Inferior parietal cortex (tissue), 1 donor: ENCODE measurements around the gene PPP4C.

Experiments
- DNase-seq: peaks from one replicate; pipeline ENCODE4 v3.0.0-alpha.2; 2016; ENCODE audit errors: extremely low spot score

The PPP4C gene

DNA sequence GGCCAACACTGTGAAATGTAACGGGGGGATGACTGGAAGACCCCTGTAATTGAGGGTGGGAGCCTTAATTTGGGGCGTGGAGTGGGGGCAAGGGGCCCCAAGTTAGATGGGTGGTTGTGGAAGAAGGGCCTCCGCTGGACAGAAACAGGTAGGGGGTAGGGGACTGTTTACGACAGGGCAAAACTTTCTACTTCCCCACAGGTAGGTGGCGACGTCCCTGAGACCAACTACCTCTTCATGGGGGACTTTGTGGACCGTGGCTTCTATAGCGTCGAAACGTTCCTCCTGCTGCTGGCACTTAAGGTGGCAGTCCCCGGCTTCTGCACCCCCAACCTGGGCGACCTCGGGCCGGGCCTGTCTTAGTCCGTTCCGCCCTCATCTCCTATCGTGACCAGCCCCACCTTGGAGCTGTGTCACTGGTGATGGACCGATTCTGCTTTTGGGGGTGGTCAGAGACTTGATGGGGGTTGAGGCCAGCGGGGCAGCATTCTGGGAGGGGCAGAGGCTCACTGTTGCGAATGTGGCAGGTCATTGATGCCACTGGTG lies 6.8 kb downstream of the PPP4C start:
- DNase-seq: no peak

- no peak for DNase-seq
Observed at GRCh38 chr16:30083216-30084055, 7.6 kb downstream of the PPP4C start.

DNA sequence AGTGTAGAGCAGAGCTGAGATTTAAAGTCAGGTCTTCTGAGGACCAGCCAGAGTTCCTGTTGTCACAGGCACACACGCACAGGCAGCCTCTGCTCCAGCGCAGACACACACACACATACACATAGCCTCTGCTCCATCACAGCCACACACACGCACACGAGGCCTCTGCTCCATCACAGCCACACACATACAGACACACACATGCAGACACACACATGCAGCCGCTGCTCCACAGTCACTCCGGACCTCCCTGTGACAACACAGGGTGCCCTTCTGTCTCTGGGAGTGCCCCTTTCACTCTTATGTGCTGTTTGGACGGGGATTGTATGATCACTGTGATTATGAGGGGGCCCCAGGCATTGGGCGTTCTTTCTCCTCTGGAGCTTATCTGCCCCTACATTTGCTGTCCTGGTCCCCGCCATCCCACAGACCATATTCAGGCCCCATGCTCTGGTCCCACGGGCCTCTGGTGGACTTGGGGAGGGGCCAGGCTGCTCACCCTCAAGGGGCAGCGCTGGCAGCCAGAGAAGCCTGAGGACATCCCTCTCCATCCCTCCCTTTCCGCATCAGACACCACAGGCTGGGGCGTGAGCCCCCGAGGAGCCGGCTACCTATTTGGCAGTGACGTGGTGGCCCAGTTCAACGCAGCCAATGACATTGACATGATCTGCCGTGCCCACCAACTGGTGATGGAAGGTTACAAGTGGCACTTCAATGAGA lies 8.5 kb downstream of the PPP4C start:
- DNase-seq: no peak

DNA sequence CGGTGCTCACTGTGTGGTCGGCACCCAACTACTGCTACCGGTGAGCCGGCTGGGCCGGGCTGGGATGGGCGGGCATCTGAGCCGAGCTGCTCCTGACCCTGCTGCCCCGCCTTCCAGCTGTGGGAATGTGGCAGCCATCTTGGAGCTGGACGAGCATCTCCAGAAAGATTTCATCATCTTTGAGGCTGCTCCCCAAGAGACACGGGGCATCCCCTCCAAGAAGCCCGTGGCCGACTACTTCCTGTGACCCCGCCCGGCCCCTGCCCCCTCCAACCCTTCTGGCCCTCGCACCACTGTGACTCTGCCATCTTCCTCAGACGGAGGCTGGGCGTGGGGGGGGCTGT lies 9.0 kb downstream of the PPP4C start:
- DNase-seq: no peak

- DNase-seq: no peak
Observed at GRCh38 chr16:30085247-30085646, 9.5 kb downstream of the PPP4C start.

DNA sequence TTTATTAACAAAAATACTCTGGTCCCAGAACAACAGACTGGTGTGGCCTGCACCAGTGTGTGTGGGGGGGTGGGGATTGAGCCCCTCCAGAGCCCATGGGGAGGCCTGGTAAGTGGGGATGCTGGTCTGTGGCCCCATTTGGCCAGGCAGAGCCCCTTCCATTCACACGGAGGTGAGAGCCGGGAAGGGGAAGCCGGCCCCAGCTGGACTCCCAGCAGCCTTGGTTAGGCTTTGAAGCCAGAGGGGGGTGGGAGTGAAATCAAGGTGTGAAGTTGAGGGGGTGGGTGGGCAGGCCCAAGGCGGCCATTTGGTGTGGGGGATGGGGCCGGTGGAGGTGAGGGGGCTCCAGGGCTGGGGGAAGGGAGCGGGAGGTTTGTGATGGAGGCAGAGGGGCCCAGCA lies 10.0 kb downstream of the PPP4C start:
- DNase-seq: no peak

DNA sequence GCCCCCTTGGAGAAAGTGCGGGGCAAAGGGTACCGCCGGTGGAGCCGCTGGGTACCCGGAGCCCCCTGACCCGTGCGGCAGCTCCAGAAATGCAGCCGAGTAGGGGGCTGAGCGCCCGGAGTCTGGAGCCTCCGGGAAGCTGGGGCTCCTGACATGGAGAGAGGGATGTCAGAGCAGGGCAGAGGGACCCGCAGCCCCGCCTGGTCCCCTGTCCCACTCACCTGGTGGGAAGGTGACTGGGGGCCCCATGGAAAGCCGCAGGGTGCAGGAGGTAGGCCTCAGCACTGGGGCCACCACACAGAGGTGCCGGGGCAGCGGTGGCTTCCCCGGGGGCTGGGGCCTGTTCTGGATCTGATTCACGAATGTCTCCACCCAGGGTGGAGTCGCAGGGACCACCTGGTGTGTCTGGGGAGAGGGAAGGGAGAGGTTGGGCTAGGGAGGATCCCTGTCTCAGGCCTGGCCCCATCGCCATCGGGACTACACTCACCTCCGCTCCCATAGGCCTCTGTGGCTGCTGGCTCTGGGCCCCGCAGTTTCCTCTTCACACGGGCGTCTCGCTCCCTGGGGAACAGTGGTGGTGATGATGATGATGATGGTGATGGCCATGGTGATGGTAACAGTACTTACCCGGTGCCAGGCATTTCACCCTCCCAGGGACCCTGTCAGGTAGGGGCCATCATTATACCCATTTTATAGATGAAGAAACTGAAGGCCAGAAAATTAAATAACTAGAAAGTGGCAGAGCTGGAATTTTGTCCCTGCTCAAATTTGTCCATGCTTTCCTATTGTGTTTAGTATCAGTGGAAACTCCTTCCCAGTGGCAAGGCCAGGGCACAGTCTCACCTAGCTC lies 10.7 kb downstream of the PPP4C start:
- DNase-seq: no peak

DNA sequence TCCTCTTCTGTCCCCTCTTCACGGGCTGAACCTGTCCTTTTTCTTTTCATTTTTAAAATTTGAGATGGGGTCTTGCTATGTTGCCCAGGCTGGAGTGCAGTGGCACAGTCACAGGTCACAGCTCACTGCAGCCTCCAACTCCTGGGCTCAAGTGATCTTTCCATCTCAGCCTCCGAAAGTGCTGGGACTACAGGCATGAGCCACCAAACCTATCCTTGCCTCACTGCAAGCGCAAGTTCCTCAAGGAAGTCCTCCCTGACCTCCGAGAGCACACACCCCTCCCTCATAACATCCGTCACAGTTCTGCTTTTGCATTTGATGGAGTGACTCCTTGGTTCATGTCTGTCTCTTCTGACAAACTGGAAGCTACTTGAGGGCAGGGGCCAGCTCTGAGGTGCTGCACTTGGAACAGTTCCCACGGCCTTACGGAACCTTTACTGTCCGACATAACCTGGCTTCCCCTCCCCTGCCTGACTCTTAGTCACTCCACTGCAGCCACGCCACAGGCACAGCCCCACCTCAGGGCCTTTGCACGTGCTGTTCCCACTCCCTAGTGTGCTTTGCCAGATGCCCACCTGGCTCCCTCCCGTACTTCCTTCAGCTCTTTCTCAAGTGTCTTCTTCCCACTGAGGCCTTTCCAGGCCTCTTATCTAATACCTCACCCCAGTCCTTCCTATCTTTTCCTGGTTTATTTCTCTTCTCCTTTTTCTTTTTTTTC lies 11.5 kb downstream of the PPP4C start:
- DNase-seq: no peak

DNA sequence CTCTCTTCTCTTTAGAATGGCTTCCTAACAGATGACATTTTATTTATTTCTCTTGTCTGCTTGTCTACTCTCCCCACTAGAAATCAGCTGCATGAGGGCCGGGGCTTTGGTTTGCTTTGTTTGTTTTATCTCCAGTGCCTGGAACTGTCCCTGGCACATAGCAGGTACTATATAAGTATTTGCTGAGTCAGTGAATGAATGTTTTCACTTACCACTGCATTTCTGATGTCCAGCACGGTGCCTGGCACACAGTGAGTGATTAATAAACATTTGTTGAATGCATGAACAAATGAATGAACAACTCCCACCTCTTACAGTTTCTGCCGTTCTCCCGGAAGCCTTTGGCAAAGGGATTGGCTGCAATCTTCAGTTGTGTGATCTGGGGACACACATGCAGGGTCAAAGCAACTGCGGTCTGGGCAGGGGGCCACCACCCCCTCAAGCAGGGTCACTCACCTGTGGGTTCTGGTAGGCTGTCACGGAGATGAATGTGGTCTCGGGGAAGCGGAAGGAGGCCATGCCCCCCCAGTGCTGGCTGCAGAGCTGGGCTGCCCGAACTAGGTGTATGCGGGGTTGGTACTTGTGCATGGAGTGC lies 12.5 kb downstream of the PPP4C start:
- no peak for DNase-seq

- DNase-seq: no peak
Observed at GRCh38 chr16:30088832-30089624, 13.2 kb downstream of the PPP4C start.

GRCh38 chr16:30090610-30091331 lies 15.0 kb downstream of the PPP4C start:
- no peak for DNase-seq

GRCh38 chr16:30091474-30092372 lies 15.9 kb downstream of the PPP4C start, which contains the start of gene TBX6:
Gene TBX6, minus strand, starts transcription at chr16:30091924. Its CDS starts 731 bp downstream, at chr16:30091193.
- DNase-seq: peak; percentile 90

DNA sequence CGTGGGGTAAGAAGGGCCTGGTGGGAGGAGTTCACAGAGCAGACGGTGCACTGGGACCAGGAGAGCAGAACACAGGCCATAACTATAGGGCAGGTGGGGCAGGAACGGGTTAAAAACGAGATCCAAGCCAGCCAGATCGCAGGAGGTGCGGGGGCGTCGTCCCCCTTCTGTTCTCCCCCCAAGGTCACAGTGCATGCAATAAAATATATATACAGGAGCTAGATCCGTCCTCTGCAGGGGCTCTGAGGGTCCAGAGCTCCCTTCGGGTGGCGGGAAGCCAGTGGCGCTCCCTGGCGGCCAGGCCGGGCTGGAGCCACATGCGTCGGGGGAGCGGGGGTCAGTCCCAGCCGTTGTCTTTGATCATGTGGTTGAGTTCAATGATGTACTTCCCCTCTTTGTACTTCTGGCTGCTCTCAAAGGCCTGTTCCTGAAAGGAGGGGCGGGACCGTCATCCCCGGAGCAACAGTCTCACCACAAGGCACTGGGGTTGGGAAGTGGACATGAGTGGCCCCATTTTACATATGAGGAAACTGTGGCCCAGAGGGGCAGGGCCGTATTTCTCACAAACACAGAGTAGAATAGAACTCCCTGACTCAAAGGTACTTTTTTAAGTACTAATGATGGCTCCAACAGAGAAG lies 16.7 kb downstream of the PPP4C start:
- DNase-seq: peak; percentile 72

- no peak for DNase-seq
Observed at GRCh38 chr16:30094541-30095165, 18.9 kb downstream of the PPP4C start.

DNA sequence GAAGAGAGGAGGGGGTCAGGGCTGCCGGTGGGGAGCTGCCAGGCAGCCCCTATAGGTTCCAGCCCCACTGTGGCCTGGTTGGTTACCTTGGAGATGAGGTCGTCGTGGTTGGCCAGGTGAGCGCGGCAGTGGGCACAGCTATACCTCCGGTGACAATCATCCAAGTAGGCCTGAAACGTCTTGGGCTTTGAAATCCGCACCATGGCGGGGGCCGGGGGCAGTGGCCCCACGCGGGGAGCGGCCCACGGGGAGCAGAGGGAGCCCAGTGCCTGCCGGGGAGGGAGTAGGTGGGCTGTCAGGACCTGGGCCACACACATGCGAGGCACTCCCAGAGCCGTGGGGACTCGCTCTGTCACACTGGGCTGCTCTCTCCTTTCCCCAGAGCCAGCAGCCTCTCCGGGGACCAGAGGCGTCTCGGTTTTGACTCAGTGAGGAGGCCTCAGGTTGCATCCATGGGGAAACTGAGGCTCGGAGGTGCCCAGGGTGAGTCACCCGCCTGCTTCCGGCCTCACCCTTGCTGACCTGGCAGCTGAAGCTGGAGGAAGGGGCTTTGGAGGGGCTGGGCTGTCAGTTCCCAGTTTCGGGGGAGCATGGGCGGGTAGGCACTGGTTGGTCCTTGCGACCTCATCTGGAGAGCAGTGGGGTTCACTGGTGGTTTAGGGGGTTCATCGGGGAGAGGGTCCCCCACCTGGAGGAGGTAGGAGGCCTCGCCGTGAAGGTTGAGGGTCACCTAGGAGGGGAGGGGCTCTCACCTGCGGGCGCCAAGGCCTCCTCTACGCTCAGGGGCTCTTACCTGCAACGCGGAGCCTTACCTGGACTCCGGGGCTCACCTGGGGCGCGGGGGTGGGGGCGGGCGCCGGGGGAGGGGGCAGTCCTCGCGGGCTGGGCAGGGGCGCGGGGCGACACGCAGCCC lies 19.6 kb downstream of the PPP4C start:
- no peak for DNase-seq
